HL-60 (cell line): ENCODE measurements around the gene GPR31.

ENCODE experiments used
- CTCF ChIP-seq: IDR thresholded peaks from one replicate; pipeline ENCODE4 v1.5.1; 2011; ENCODE audit warnings: low read length, control low read depth, inconsistent platforms; ENCODE audit not compliant: insufficient read depth
- POLR2AphosphoS5 ChIP-seq: IDR thresholded peaks from 2 replicates; pipeline ENCODE4 v1.6.1; 2012; ENCODE audit warnings: low read depth

- TF ChIP-seq POLR2AphosphoS5 (no peak), CTCF (no peak)
Measured at GRCh38 chr6:167125410-167125809, 32.4 kb downstream of the GPR31 start.
